ENCODE measurements around the gene PPP1R2C. TPM values are rescaled to one million over a fixed set of nuclear protein-coding genes. Genes with fewer than 3 reads are reported as not detected.

The PPP1R2C gene
- polyA plus RNA-seq, 4 donors, result not detected

- DNase-seq (ENCODE audit: low read depth in 4 of 4, low spot score in 3 of 4), result no peak
Observed at GRCh38 chrX:42751573-42751972, 26.4 kb downstream of the PPP1R2C start.

- no peak for DNase-seq (ENCODE audit: low read depth in 4 of 4, low spot score in 3 of 4)
Observed at GRCh38 chrX:42748067-42748850, 29.7 kb downstream of the PPP1R2C start.

GRCh38 chrX:42746606-42747005 lies 31.4 kb downstream of the PPP1R2C start:
- no peak for DNase-seq (ENCODE audit: low read depth in 4 of 4, low spot score in 3 of 4)

- no peak for DNase-seq (ENCODE audit: low read depth in 4 of 4, low spot score in 3 of 4)
Observed at GRCh38 chrX:42740456-42740855, 37.5 kb downstream of the PPP1R2C start.

GRCh38 chrX:42739741-42740140 lies 38.2 kb downstream of the PPP1R2C start:
- DNase-seq (ENCODE audit: low read depth in 4 of 4, low spot score in 3 of 4), result no peak

- DNase-seq (ENCODE audit: low read depth in 4 of 4, low spot score in 3 of 4), result no peak
Observed at GRCh38 chrX:42739258-42739657, 38.7 kb downstream of the PPP1R2C start.

DNA sequence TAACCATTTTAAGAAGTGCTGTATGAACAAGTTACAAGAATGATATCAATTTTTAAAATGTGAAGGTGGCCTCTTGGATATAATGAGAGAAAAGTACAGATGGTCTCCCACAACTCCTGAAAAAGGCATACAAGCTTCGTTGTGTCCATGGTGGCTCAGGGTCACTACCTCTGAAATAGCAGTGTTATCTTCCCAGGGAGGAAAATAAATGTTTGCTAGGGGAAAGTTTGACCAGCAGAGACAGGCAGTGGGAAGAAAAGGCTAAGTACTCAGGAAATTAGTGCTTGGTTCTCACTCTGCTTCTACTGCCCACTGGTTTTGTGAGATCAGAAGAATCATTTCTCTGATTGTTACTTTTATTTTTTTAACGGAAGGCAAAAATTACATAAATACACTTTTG lies 39.4 kb downstream of the PPP1R2C start:
- DNase-seq (ENCODE audit: low read depth in 4 of 4, low spot score in 3 of 4), result no peak

DNA sequence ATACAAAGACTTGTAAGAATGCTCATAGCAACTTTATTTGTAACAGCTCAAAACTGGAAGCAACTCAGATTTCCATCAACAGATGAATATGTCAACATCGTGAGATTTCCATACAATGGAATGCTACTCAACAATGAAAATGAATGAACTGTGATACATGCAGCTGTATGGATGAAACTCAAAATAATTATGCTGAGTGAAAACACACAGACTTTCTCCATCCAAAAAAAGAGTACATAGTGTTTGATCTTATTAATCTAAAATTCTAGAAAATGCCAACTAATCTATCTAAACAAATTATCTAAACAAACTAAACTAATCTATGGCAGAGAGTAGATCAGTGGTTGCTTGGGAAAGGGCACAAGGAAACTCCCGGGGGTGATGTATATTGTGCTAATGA lies 42.7 kb downstream of the PPP1R2C start:
- no peak for DNase-seq (ENCODE audit: low read depth in 4 of 4, low spot score in 3 of 4)

DNA sequence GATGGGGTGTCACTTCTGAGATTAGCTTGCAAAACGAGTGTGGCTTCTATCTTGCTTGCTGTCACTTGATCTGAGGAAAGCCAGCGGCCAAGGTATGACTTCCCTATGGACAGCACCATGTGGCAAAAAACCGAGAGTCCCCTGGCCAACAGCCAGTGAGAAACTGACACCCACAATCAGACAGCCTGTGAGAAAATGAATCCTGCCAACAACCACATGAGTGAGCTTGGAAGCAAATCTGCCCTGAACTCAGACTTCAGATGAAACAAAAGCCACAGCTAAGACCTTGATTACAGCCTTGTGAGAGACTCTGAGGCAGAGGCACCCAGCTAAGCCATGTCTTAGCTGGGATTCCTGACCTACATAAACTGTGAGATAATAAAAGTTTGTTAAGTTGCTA lies 45.5 kb downstream of the PPP1R2C start:
- no peak for DNase-seq (ENCODE audit: low read depth in 4 of 4, low spot score in 3 of 4)

Data from right renal pelvis (tissue), 4 donors.